ENCODE results near the gene CCDC92.

CCDC92 gene

DNA sequence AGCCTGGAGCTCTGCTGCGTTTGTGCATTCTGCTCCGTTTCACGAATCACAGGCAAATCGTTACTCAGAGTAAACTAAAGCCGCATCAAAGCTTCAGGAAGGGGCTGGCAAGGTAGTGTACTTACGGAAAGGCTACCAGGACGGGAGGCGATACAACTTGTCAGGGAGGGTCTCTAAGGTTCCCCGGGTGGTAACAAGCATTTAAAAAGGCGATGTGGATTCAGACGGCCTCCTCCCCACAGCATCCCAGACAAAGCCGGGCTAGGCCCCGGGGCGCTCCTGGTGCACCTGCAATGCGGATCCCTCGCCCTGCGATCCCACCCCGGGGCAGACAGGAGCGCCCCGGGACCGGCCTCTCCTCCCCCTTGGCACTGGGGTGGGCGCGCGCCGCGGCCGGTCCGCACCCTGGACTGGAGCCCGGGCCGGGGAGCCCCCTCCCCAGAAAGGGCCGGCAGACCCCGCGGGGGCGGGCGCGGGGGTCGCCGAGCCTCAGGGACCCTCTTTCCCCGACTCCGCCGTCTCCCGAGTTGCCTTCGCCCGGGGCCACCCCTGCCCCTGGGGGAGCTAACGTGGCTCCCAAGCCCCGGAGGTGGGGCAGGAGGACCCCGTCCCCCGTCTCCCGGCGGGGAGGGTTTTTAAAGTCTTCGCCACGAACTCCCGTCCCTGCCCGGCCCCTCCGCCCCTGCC, 718 bp downstream of the CCDC92 start:
- DNase-seq: no peak

DNA sequence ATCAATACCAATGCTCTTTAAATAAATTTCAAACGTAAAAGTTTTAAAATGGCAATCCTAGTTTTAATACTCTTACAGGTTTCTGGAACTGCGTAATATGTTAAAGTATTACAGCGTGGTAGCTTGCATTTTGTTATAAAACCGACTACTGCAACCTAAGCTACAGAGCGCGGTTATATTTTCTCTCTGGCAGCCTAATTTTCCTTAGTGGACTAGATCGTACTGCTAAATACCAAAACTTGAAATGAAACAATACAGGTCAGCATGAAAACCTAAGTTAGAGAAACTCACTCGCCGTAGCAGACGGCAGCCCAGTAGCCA, 1.2 kb downstream of the CCDC92 start:
- DNase-seq: no peak

GRCh38 chr12:123967121-123967586, 5.5 kb downstream of the CCDC92 start:
- no peak for DNase-seq

- no peak for DNase-seq
Measured at GRCh38 chr12:123966596-123966995, 6.0 kb downstream of the CCDC92 start.

DNA sequence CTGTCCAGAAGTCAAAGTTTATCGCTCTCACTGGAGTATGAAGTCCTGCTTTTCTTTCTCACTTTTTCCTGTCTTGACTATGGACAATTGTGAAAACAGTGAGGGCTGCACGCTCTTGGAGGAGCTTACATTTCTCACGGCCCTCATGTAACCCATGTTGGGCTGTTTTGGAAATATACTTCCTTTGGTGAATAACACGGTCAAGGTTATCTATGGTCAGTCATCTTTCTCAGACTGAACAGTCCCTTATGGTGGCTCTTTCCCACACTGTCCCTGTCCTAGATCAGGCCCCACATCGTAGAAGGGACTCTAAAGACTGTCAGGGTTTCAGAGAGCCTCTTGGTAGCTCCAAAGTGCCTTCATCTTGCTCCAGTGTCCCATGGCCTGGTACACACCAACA, 7.2 kb downstream of the CCDC92 start:
- no peak for DNase-seq

DNA sequence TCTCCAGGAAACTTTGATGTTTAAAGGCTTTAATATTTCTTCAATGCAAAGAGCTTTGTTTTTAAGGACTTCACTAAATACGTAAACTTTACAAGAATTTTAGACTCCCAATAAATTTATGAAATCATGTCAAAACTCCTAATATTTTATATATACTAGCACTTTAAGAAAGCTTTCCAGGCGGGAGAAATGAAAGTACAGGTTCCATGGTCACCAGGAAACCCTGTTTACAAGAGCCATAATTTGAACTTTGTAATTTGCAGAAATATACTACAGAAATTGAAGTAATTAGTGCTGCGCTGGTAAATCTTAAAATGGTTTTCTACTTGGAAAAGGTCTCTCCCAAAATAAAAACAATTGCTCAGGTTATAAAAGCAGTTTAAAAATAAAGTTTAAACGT, 8.8 kb downstream of the CCDC92 start:
- DNase-seq: no peak

GRCh38 chr12:123962513-123962912, 10.1 kb downstream of the CCDC92 start:
- no peak for DNase-seq

DNA sequence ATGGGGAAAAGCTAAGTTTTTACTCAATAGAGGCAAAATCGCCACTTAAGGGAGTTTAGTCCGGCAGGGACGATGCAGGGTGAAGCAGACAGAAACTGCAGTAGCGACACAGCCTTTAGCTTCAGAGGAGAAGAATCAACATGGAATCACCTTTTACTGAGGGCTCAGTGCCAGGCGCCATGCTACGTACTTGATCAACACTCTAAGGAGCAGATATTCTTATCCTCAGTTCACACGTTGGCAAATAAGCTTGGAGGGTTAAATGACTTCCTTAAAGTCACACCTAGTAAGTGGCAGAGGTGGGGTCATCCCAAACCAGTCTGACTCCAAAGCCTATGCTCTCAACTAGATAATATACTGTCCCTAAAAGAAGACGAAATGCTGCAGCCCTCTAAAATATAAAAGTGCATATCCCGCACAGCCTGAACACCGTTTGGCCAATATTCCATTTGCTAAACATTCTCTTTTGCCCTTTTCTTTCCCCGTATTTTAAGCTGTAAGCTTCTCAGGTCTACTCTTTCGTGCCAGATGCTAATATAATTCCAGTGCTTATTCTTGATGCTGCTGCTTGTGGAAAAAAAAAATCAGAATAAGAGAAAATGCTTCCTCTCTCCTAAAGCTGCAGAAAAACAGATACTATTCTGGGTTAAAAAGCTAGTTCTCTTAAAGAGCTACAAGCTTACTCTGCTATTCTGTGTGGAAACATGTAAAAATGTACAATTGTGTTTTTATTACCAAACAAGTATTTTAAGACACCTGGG, 10.9 kb downstream of the CCDC92 start:
- no peak for DNase-seq

- DNase-seq: no peak
Measured at GRCh38 chr12:123960856-123961255, 11.8 kb downstream of the CCDC92 start.

GRCh38 chr12:123960029-123960735, 12.4 kb downstream of the CCDC92 start:
- no peak for DNase-seq

GRCh38 chr12:123958876-123959275, 13.8 kb downstream of the CCDC92 start:
- DNase-seq: no peak

DNA sequence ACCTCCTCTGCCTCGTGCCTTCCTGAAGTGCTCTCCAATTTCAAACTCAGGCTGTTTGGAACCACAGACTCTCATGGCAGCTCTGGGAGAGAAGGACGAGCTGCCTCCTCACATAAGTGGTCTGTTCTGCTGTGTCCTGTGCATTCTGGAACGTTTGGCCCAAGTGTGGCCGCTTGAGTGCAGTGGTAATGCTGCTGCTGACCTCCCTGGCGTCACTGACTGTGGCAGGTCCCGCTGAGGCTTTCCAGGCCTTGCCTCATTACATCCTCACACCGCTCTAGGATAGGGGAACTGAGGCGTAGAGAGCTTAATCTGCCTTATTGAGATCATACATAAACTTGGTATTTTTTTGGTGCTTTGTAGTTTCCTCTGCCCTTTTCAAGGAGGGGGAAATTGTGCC, 14.2 kb downstream of the CCDC92 start:
- DNase-seq: no peak

DNA sequence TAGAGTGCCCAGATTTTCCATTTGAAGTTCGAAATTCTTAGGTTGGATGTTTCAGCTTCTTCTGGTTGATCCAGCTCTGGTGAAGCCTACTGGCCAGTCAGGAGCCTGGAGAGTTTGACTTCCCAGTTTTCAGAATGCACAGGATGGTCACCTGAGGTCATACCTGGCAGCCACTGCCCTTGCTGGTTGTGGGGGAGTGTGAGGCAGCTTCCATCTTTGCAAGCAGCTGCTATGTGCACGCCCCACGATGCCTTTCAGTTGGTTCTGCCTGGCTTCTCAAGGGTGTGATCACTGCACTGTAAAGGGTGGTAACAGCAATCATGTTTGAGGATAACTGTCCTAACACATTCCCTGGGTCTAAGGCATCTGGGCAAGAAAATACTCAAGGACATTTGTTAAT, 15.4 kb downstream of the CCDC92 start:
- DNase-seq: no peak

DNA sequence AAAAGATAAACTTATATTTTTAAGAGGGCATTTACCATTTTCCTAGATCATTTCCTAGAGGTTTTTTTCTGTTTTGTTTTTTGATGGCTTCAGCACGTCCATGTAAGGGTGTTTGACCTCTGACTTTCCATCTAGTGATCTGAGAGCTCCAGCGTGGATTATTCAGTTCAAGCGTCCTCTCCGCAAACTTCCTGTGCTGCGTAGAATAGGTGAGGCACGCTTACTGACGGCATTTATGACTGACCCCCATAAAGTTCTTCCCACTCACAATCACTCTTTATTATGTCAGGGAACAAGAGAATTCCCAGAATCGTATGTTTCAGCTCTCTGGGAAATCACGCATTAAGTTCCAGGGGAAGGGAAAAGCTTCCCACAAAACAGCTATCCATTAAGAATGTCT, 16.4 kb downstream of the CCDC92 start:
- no peak for DNase-seq

DNA sequence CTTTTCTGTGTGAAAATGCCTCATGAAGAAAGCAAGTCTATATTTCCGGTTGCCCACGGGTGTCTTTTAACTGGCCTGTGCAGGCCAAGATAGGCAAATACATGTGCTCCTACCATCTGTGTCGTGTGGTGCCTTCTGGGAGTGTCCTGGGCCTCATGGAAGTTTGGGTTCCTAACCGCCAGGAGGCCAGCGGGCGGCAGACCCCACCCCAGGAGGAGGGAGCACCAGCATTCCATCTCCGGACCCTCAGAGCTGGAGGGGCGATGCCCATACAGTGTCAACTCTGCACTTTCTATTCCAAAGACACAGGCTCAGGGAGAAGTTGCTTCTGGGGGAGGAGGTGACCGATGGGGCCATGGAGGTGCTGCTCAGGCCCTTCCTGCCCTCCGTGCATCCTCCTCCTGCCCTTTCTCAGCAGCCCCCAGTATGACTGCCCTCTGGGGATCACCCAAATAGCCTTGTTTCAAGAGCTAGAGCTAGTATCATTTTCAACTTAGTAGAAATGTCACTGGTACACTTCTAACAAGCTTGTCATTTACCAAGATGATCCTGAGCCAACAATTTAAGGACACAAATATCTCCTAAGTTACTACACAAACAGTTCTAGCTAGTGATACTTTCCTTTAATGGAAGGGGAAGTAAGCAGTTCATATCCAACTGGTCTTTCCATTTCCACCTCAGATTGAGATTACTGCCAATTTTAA, 17.8 kb downstream of the CCDC92 start:
- DNase-seq: no peak

DNA sequence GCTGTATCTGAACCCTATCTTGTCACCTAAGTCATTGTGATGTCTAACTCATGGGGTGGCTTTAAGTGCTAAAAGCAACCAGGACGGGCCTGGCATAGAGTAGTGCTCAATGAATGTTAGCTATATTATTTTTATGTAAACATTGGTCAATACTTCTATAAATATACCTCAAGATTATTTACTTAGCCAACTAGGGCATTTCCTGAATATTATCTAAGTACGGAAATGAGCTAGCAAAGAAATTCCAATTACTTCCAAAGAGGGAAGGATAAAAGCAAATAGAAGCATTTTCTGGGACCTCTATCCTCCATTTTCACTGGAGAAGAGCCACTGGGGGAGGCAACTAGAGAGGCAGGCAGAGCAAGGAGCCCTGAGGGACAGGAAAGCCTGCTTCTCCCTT, 20.6 kb downstream of the CCDC92 start:
- no peak for DNase-seq

GRCh38 chr12:123951467-123951866, 21.2 kb downstream of the CCDC92 start:
- no peak for DNase-seq

- no peak for DNase-seq
Measured at GRCh38 chr12:123950476-123951349, 21.9 kb downstream of the CCDC92 start.

DNA sequence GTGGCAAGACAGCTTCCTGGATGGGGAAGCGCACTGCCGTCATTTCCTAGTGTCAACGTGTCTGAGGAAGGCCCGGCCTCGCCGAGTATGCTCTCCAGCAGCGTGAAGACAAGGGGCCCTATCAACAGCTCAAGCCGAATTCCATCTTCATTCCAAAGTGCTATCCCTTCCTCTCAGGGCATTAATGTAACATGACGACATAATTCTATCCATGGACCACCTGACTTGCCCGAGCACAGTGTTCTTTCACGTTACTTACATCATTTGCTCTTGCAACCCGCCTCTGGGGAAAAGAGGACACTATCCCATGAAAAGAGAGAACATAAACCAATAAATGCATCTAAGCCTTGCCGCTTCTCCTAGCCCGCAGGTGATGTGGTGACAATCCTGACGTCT, 22.9 kb downstream of the CCDC92 start:
- DNase-seq: no peak

GRCh38 chr12:123948796-123949769, 23.5 kb downstream of the CCDC92 start:
- no peak for DNase-seq

GRCh38 chr12:123948401-123948795, 24.2 kb downstream of the CCDC92 start:
- no peak for DNase-seq
